SHP77 treated with DMSO at 0.1 percent for 48 hours (cell line): ENCODE measurements around the gene GXYLT2.

Experiments used
- DNase-seq: peaks from one replicate; lab custom pipeline; 2025; lab: John Stamatoyannopoulos, UW

GXYLT2 gene

DNA sequence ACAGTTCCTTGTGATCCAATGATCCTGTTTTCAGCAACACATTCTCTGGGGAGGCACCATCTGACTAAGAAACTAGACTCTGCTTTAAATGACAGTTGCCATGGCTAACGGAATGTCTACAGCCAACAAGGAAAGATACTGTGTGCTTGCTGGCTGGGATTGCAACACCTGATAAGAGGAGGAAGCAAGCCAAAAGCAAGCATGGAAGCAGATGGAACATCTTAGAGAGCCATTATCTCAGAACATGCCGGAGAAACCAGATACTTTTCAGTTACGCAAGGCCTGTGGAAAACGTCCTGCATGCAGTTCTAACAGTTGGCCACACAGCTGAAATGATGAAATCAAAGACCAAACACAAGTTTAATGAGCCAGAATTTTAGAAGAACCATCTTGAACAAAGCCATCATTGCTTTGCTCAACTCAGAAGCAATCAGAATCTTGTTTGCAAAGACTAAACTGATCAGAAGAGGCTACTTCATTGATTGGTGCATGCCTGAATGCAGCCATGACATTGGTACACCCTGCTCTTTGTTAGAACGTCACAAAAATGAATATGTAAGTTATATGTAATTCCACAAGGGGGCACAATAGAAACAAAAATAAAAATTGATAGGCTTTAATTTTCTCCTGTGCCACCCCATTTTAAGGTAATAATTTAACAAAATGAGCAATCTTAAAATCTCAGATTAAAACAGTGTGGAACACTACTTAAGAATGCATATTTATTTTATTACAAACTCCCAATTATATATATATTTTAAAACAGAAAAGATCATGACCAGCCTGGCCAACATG, 50.8 kb downstream of the GXYLT2 start:
- DNase-seq = peak; percentile 59

DNA sequence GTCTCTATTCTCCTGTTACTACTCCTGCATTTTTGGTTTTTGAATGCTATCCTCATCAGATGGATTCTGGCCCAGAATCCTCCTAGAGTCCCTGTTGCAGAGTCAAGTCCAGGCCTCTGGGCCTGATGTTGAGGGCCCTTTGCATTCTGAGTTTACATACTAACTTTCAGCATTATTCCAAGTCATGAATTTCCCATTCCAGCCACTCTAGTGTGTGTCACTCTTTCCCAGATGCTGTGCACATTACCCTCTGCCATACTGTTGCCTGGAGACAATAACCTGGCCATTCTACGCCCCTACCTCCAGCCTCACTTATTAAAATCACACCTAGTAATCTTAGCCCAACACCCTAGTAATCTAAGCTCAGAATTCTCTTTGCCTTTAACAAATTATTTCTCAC, 53.4 kb downstream of the GXYLT2 start:
- DNase-seq = no peak

DNA sequence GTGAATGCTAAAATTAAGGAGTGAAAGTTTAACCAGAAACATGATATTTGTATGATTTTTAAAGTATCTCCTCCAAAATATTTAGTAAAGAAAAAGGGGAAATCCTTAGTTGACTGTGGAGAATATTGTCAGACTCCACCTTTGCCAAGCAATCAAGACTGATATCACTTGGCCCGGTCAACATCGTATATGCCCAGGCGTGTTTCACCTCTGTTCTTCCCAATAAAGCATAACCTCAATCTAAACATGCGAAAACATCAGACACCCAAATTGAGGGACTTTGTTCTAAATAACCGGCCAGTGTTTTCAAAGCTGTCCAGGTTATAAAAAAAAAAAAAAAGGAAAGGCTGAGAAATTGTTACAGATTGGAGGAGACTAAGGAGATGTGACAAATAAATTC, 54.6 kb downstream of the GXYLT2 start:
- DNase-seq = no peak

DNA sequence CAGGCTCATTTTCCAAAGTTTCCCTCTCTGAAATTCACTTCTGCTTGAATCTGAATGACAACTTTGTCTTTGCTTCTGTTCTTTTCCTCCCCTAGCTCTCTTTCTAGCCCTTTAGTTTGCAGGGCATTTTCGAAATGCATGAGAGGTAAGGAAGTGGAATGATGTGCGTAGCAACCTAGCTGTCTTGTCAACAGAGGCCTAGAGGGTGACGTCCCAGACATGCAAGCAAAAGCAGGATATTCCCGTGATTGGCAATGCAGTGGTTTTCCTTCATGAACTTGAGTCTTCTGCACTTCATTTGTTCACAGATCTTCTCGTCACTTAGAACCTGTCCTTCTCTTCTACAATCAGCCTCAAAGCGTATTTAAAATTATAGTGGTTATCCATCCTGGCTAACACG, 56.9 kb downstream of the GXYLT2 start:
- DNase-seq = no peak

DNA sequence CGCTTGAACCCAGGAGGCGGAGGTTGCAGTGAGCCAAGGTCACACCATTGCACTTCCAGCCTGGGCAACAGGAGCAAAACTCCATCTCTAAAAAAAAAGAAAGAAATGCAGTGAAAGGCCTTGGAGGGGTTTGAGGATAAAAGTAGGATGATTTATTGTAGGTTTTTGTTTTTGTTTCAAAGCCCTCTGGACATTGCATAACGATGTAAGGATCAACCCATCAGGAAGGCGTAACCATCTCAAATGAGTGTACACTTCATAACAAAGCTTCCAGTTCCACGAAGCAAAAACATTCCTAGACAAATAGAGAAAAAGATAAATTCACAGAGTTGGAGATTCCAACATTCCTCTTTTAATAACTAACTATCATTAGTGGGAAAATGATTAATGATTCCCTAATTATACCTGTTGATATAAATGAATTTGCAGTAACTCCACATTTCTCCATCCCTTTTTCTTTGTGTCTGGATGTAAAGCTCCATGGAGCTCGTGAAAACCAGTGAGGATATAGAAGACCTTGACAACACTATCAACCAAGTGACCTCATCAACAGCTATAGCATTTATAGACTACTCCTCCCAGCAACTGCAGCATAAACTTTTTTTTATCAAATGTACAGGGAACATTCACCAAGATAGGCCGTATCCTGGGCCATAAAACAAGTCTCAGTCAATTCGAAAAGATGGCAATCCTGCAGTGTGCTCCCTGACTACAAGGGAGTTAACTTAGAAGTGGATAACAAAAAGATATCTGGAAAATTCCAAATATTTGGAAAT, 60.1 kb downstream of the GXYLT2 start:
- DNase-seq = no peak

DNA sequence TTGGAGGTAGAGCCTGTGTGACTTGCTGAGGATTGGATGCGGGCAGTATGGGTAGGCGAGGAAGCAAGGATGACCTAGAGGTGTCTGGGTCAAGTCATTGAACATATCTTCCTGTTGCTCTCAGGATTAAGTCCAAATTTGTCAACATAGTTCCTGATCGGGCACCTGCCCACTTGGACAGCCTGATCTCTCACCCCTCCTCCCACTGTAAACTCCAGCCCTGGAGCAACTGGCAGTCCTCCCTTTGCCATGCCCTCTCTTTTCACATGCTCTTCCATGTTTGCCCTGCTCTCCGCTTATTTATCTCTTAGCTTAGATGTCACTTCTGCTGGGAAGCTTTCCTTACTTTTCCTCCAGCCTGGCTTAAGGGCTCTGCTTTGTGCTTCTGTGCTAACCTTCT, 61.2 kb downstream of the GXYLT2 start:
- DNase-seq = no peak

DNA sequence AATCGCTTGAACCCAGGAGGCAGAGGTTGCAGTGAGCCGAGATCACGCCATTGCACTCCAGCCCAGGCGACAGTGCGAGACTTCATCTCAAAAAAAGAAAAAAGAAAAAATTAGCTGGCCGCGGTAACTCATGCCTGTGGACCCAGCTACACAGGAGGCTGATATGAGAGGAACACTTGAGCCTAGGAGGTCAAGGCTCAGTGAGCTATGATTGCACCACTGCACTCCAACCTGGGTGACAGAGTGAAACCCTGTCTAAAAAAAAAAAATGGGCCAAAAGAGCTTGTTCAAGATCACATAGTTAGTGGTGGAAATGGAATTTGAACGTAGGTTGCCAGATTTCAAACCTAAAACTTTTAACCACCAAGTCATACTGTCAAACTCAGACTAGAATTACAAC, 62.5 kb downstream of the GXYLT2 start:
- no peak for DNase-seq

DNA sequence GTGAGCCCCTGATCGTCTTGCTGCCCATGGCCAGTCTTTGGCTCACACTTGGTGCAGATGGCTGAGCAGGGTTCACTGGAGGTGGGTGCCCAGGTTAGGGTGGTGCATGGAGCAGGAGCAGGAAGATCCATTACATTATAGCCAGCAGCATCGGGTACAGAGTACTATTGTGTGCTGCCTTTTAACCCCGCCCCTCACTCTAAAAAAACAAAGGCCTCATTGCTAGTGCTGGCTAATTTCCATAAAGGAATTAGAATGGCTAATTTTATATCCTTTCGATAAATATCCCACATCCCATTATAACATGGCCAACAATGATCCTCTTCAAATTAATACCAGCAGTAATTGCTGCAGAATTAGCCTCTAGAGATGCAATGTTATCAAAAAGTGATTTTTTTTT, 63.0 kb downstream of the GXYLT2 start:
- no peak for DNase-seq

DNA sequence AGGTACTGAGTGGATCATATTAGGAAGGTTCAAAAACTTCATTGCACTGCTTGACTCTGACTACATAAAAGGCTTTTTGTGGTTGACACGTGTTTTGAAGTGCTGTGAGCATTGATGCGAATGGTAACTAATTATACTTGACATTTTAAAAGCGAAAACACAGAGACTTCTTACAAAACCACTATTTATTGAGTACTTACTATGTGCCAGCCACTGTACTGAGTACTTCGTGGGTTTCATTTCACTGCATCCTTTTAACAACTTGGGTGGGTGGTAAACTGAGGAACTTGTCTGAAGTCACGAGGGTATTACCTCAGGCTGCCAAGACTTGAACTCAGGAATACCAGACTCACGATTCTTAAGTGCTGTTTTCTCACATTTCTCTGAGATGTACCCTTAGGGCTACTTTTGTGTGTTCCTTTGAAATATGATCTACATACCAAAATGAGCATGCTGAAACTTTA, 63.4 kb downstream of the GXYLT2 start:
- no peak for DNase-seq

DNA sequence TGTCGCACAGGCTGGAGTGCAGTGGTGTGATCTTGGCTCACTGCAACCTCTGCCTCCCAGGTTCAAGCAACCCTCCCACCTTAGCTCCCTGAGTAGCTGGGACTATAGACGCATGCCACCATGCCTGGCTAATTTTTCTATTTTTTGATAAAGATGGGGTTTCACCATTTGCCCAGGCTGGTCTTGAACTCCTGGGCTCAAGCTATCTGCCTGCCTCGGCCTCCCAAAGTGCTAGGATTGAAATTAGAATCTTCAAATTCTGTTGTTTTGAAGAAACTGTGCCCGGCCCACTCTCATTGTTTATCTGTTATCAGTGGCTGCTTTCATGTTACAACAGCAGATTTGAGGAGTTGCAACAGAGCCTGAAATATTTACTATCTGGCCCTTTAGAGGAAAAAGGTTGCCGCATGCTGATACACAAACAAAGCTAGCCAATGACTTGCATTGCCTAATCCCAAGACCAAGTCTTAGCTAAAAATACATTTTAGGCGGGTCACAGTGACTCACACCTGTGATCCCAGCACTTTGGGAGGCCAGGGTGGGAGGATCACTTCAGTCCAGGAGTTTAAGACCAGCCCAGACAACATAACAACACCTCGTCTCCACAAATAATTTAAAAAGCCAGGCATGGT, 65.6 kb downstream of the GXYLT2 start:
- no peak for DNase-seq

DNA sequence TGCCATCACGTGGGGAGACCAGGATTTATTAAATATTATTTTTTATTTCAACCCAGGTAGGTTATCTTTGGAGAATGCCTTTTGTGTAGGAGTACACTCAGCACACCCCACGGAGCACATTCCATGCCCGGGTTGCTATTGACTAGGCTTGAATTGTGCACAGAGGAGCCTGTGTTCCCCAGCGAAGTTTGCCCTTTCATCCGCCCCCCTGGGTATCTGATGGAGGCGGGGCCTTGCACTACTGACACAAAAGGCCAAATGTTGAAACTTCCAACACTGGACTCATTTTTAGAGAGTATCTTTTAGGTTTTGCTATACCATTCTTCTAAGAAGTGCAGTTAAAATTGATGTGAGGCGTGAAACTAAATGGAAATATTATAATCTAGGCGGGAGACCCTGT, 69.5 kb downstream of the GXYLT2 start:
- DNase-seq = no peak

DNA sequence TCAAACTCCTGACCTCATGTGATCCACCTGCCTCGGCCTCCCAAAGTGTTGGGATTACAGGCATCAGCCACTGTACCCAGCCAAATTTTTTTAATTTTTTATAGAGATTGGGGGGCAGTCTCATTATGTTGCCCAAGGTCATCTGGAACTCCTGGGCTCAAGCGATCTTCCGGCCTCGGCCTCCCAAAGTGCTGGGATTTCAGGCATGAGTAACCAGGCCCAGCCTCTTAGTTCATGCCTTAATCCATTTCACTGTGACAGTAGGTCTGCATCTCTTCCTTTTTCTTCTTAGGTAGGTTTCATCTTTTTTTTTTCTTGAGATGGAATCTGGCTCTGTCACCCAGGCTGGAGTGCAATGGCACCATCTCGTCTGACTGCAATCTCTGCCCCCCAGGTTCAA, 71.5 kb downstream of the GXYLT2 start:
- DNase-seq = no peak

DNA sequence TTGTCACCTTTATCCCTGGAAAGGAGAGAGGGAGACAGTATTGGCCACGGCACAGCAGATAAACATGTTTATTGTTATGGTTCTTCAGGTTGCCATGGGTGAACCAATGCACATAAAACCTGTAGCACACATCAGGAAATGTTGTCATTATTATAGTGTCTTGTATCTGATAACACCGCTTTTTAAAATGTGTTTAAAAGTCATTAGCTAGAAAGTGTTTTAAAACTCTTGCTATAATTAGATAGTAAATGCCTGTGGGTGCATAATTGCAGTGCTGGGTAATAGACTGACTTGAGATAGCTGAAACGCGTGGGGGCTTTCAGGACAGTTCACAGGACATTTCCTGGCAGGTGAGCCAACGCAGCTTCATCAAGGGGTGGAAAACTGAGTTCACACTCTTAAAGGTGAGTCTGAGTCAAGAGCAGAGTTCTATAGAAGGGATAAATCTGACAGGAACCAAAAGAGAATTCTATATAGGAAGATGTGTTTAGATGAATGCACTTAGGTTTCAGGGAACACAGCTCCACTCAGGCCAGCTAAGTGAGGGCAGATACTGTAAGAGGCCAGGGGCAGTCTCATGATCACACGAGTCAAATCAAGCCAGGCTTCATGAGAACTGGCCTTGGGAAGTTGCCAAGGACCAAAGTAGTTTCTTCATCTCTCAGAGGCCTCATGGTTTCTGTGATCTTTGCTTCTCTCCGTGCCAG, 73.1 kb downstream of the GXYLT2 start:
- no peak for DNase-seq

DNA sequence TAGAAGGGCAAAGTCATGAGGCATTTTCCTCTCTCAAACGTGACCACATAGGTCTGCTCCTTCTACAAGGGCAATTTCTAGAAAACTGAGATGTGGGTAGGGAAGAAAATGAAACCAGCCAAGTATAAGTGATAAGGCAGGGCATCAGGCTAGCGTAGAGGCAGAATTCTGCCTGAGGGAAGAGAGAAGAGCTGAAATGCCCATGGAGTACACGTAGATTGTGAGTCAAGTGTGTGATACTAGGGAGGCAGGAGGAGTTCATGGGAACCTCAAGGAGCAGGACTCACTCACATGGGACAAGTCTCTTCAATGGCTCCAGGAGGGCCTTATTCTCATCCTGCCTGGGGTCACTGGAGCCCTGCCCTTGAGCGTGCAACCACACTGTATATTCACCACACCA, 73.9 kb downstream of the GXYLT2 start:
- no peak for DNase-seq

DNA sequence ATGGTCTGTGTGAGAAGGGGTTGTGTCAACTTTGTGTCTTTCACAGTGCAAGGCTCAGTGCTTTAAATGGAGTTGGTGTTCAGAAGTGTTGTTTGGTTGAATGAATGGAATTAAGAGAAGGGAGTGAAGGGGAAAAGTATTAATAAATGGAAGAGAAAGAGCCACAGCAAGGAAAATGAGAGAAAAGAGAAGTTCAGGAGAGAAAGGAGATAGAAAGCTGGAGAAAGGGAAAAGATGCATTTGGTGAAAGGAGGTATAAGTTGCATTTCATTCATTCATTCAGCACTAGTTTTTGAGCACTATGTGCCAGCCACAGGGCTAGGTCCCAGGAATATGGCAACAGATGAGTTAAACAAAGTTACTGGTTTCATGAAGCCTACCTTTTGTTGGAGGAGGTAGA, 74.5 kb downstream of the GXYLT2 start:
- no peak for DNase-seq

DNA sequence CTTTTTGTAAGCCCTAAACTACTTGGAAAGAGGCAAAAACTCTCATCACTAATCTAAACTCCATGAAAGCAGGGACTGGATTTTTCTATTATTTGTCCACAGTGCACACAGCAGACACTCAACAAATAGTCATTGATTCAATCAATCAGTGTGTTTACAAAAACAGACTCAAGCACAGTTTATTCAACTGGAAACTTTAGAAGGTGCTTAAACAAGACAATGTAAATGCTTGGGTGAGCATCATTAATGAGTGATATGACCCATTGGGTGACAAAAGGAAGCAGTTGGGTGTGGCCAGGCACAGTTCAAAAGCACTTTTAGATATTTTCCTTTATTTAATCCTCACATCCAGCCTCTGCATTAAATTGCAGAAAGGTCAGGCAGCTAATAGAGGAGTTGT, 76.8 kb downstream of the GXYLT2 start:
- no peak for DNase-seq

DNA sequence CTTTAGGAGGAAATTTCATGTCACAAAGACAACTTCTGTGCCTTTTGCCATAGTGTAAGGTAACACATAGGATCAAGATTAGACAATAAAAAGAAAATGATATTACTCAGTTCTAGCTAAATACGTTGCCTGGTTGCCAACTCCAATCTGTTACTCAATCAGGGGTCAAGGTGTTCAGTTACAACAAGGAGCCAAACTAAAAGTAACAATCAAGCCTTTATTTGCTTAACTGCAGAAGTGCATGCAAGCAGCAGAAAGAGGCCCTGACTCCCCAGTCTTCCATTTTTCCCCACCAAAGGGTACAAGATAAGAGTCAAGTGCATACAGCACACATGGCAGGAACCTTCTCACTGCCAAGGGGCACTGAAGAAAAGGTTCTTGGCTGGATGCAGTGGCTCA, 80.4 kb downstream of the GXYLT2 start:
- DNase-seq = no peak

DNA sequence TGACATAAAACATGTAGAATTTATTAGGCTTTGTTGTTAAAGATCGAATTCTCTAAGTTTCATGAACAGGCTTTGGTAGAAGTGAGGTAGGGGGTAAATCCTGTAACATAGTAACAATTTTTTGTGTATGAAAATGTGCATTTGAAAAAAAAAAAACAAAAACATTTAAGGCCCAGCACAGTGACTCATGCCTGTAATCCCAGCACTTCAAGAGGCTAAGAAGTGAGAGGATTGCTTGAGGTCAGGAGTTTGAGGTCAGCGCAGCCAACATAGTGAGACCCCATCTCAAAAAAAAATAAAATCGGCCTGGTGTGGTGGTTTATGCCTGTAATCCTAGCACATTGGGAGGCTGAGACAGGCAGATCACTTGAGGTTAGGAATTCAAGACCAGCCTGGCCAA, 81.9 kb downstream of the GXYLT2 start:
- no peak for DNase-seq

DNA sequence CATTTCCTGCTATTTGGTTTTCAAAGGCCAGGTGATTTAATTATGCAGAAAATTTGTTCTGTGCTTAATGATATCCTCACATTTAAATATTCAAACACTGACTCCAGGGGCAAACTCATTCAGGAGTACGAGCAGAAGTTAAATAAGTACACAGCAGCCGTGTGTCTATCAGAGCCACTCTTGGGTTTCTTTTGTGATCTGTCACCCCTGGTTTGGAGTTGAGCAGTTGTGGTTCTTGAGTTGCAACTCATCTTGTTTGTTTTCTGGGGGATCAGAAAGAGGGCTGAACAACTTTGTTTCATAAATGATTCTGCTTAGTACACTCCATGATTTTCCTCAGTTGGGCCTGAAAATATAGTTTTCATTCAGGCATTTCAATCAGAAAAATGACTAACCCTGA, 83.1 kb downstream of the GXYLT2 start:
- DNase-seq = no peak

DNA sequence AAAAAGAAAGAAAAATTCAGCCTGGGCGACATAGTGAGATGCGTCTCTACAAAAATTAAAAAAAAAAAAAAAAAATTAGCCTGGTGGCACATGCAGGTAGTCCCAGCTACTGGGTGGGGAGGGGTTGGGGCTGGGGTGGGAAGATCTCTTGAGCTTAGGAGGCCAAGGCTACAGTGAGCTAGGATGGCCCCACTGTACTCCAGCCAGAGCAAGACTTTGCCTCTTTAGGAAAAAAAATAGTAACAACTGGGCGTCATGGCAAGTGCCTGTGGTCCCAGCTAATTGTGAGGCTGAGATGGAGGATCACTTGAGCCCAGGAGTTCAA, 84.8 kb downstream of the GXYLT2 start:
- no peak for DNase-seq

DNA sequence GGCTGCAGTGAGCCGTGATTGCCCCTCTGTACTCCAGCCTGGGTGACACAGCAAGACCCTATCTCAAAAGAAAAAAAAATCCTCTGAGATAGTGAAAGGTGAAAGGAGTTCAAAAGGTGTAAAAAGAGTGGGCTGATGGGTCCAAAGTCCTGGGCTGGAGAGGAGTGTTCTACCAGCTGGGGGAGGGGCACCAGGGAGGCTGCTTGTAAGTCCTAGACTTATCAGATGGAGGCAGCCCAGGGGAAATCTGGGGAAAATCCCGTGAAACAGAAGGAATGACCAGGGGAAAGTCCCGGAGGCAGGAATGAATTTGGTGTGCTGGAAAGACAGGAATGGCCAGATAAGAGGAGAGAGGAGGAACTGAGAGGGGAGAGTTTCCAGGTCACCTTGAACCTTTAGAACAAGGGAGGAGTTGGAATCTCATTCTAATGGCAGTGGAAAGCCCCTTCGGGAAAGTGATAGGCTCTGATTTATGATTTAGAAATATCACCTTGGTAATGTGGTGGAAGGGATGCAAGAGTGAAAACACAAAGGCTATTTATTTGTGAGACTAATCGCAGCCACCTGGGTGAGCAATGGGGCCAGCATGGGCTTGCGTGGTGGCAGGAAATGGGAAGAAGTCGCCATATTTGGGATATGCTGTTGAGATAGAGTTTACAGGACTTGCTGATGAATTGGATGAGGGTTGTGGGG, 85.3 kb downstream of the GXYLT2 start:
- no peak for DNase-seq

DNA sequence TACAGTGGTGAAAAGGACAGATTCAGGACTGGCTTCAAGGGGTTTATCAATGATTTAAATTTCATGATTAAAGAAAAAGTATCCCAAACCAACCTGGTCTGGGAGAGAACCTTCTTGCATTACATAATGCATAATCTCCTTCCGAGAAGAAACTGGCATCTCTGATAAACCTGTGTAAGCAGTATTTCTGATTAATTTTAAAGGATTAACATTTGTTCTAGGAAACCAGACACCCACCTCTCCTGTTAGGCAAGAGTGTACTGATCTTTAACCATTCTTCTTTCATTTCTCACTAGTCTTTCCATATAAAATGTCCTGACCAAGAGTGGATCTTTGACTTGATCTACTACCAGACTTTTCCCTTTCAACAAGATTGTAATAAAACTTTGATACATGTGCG, 85.9 kb downstream of the GXYLT2 start:
- no peak for DNase-seq
